GM18951 (cell line): ENCODE results near the gene ISLR.

ENCODE experiments used
- POLR2A ChIP-seq: IDR thresholded peaks from 4 replicates; pipeline ENCODE4 v1.6.1; 2011; ENCODE audit warnings: mild to moderate bottlenecking; ENCODE audit not compliant: insufficient read length, insufficient read depth; ENCODE audit errors: extremely low read depth
- in situ Hi-C: fragments of 300-500 bp; cut with MboI; formaldehyde crosslinking; loops from one replicate; pipeline ENCODE4 v1.12.0; 2022; ENCODE audit warnings: low sequenced_read_pairs, mixed read lengths, inconsistent platforms; ENCODE audit not compliant: unreplicated experiment

The ISLR gene

DNA sequence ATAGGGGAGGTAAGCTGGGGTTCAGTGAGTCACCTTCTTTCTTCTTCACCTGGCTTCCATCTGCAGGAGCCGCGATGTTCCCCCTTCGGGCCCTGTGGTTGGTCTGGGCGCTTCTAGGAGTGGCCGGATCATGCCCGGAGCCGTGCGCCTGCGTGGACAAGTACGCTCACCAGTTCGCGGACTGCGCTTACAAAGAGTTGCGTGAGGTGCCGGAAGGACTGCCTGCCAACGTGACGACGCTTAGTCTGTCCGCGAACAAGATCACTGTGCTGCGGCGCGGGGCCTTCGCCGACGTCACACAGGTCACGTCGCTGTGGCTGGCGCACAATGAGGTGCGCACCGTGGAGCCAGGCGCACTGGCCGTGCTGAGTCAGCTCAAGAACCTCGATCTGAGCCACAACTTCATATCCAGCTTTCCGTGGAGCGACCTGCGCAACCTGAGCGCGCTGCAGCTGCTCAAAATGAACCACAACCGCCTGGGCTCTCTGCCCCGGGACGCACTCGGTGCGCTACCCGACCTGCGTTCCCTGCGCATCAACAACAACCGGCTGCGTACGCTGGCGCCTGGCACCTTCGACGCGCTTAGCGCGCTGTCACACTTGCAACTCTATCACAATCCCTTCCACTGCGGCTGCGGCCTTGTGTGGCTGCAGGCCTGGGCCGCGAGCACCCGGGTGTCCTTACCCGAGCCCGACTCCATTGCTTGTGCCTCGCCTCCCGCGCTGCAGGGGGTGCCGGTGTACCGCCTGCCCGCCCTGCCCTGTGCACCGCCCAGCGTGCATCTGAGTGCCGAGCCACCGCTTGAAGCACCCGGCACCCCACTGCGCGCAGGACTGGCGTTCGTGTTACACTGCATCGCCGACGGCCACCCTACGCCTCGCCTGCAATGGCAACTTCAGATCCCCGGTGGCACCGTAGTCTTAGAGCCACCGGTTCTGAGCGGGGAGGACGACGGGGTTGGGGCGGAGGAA, 40.5 kb upstream of the ISLR start:
- in situ Hi-C loops: no loop called here
- no peak for TF ChIP-seq POLR2A

DNA sequence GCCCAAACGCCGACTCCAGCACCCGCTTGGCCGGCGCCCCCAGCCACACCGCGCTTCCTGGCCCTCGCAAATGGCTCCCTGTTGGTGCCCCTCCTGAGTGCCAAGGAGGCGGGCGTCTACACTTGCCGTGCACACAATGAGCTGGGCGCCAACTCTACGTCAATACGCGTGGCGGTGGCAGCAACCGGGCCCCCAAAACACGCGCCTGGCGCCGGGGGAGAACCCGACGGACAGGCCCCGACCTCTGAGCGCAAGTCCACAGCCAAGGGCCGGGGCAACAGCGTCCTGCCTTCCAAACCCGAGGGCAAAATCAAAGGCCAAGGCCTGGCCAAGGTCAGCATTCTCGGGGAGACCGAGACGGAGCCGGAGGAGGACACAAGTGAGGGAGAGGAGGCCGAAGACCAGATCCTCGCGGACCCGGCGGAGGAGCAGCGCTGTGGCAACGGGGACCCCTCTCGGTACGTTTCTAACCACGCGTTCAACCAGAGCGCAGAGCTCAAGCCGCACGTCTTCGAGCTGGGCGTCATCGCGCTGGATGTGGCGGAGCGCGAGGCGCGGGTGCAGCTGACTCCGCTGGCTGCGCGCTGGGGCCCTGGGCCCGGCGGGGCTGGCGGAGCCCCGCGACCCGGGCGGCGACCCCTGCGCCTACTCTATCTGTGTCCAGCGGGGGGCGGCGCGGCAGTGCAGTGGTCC, 39.7 kb upstream of the ISLR start:
- TF ChIP-seq POLR2A: no peak
- in situ Hi-C loops: no loop called here

DNA sequence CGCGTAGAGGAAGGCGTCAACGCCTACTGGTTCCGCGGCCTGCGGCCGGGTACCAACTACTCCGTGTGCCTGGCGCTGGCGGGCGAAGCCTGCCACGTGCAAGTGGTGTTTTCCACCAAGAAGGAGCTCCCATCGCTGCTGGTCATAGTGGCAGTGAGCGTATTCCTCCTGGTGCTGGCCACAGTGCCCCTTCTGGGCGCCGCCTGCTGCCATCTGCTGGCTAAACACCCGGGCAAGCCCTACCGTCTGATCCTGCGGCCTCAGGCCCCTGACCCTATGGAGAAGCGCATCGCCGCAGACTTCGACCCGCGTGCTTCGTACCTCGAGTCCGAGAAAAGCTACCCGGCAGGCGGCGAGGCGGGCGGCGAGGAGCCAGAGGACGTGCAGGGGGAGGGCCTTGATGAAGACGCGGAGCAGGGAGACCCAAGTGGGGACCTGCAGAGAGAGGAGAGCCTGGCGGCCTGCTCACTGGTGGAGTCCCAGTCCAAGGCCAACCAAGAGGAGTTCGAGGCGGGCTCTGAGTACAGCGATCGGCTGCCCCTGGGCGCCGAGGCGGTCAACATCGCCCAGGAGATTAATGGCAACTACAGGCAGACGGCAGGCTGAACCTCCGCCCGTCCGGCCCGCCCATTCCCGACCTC, 39.0 kb upstream of the ISLR start:
- no peak for TF ChIP-seq POLR2A
- in situ Hi-C loops: no loop called here

DNA sequence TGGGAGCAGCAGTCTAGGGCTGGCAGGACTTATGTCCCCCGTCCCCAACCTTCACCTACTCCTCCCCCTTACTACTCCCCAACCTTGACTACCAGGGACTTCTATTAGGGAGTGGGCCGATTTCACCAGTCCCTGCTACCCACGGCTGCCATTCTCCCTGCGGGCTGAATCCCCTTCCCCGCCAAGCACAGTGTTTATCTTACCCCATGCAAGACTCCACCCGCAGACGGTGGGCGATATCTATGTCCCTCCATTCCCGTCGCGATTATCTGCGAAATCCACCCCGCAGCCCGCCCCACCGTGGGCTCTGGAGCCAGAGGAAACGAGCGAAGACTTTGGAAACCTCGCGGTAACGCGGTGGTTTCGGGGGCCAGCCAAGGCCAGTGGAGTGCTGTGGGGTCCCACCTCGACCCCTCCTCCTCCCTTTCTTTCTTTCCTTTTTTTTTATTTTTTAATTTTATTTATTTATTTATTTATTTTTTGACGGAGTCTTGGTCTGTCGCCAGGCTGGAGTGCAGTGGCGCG, 38.4 kb upstream of the ISLR start:
- no peak for TF ChIP-seq POLR2A
- in situ Hi-C loops: no loop called here

DNA sequence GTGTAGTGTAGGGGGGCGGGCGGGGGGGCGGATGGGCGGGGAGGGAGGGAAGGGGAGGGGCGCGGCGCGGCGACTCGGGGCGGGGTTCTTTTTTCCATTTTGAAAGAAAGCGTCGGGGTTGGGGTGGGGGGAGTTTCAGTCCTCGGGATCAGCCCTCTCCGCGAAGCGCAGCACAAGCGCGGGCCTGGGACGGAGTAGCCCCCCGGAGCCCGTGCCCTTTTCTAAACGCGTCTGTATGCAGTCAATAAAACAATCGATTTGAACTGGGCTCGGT, 37.0 kb upstream of the ISLR start:
- in situ Hi-C loops: no loop called here

DNA sequence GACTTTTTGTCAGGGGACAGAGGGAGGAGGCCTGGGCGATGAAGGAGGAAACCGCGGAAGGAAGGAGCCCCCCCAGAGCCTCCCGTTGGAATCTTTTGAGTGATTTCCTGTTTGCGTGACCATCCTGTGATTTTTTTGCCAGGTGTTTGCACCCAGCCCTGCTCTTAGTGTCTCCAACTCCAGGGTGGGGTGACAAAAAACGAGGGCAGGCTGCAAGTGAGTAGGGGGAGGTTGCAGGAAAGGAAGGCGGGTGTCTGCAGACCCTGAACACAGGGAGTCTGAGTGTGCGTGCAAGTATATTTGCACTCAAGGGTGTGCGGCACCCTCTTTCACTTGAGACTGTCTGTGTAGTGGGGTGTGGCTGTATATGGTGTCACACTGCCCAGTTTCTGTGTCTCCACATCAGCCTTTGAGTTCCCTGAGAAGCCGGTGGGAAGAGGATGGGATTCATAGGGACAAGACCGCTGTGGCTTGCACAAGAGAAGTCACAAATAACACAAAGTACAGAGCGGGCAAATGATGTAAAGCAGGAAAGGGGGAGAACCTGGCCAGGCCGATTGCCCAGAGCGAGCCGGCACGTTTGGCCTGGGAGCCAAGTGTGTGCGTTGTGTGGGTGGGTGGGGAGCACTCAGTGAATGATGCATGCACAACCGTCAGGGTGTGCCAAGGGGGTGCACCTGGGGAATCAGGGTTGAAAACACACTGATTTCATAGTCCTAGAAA, 36.5 kb upstream of the ISLR start:
- no peak for TF ChIP-seq POLR2A
- in situ Hi-C loops: no loop called here

More for the DNA sequence above, 37.0 kb upstream of the ISLR start:
- no peak for TF ChIP-seq POLR2A

DNA sequence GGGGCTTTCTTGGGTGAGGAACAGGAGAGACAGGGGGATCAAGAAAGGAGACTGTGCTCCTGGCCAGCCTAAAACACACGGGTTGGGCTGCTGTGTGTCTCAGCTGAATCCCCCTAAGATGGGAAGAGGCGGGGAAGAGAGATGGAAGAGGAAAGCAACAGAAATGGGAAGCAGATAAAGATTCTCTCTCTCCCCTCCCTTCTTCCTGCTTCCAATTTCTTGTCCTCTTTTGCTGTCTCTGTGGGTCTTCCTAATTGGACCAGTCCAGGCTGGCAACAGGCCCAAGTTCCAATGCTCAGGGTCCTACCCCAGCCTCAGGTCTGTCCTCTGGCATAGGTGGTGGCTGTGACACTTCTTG, 36.0 kb upstream of the ISLR start:
- in situ Hi-C loops: no loop called here
- TF ChIP-seq POLR2A: no peak

DNA sequence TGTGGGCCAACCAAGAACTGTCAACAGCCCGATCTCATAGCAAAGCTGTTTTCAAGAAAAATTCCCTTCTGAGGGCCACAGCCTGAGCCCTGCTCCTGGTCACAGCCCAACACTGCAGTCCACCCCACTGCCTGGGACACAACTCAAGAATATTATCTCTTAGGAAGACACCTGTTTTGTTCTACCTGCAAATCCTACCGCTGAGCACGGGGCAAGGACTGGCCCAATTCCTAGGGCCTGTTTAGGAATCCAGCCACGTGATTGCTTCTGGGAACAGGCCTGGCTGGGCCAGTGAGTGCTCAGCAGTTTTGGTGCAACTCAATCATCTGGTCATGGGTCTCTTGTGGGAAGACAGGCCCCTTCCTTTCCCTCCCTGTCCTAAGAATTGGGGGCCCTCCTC, 34.9 kb upstream of the ISLR start:
- in situ Hi-C loops: no loop called here
- no peak for TF ChIP-seq POLR2A

DNA sequence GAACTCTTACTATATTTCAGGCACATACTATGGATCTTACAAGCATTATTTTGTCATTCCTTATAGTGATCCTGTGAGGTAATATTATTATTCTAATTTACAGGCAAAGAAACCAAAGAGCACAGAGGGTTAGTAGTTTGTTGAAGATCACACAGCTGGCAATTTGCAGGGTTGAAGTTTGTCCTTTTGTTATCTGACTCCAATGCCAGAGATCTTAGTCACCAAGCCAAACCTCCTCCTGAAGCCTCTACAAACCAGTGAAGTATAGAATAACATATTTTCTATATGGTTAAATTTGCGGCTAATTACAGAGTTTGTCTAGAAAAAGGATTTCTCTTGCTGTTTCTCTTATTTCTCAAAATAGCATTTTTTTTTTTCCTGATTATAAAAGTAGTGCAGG, 31.9 kb upstream of the ISLR start:
- TF ChIP-seq POLR2A: no peak
- in situ Hi-C loops: no loop called here

DNA sequence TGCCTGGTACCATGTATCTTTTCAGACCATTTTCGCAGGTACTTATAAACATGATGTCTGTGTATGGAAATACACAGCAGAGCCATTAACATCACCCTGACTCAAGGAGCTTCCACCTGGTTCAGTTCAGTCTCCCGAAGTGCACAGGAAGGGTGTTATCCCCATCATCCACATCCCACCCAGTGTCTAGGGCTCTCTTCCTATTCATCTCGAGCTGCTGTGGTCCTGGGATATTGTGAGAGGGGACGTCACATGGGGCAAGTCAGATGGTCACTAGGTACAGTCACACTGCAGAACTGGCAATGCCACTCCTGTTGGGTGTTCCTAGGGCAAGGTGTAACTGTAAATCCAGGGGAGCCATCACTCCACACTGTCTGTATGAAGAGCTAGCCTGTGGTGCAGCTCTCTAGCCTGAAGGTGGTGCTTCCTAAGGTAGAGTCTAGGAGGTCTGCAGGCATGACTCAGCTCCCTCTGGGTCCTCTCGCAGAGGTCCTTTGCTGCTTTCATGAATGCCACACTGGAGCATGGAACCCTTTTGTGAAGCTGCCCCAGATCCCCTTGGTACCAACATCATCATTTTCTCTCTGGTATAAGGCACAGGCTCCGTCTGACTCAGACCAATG, 29.2 kb upstream of the ISLR start:
- no peak for TF ChIP-seq POLR2A
- in situ Hi-C loops: no loop called here

DNA sequence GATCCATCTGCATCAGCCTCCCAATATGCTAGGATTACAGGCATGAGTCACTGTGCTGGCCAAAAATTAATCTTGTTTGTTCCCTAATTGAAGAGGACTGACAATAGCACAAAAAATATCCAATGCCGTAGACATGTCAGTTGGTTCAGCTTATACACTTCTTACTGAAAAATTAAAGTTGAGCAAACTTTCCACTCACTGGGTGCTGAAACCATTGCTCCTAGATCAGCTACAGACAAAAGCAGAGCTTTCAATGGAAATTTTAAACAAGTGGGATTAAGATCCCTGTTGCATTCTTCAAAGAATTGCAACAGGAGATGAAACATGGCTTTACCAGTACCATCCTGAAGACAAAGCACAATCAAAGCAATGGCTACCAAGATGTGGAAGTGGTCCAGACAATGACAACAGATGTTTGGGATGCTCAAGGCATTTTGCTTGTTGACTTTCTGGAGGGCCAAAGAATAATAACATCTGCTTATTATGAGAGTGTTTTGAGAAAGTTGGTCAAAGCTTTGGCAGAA, 27.2 kb upstream of the ISLR start:
- no peak for TF ChIP-seq POLR2A
- in situ Hi-C loops: no loop called here

DNA sequence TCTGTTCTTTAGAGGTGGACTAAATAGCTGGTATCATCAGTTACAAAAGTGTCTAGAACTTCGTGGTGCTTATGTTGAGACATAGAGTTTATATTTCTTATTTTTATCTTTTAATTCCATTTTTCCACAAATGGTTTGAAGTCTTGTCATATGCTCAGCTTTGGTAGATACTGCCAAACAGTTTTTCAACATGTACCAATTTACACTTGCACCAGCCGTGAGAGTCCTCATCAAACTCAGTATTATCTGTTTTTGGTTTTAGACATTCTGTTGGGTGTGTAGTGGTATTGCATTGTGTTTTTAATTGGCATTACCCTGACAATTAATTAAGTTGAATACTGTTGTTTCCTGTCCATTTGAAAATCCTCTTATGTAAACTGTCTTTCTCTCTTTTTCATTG, 26.5 kb upstream of the ISLR start:
- in situ Hi-C loops: no loop called here
- TF ChIP-seq POLR2A: no peak

DNA sequence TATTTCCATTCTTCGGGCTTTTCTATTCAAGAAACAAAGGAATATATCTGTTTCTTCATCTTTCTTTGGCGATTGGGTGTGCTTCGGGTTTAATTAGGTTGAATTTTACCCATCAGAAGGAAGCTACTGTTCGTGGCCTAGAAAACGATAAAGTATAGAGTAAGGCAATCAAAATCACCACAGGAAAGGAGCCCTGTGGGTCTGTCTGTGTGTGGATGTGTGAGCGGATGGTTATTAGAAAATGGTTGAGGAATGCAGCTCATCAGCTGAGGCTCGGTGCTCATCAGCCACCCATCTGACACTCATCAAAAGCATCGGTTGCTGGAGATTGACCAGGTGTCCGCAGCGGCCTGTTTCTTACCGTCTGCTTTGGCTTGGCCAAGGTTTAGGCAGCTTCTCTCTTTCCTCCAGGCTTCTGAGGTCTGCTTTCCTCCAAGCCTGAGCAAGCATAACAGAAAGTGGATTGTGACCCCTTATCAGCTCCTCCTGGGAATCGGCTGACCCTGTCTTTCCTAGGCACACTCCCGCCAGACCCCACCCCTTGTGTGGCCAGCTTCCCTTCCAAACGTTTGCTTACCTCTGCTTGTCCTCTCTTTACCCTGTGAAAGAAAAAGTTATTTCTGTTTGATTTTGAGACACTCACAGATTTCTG, 17.6 kb upstream of the ISLR start:
- no peak for TF ChIP-seq POLR2A
- in situ Hi-C loops: no loop called here
